Activated CD4-positive, alpha-beta T cell treated with anti-CD3 and anti-CD28 coated beads for 48 hours (primary cell): ENCODE results near the gene CNIH3.

ENCODE experiments used
- DNase-seq: peaks from one replicate; pipeline ENCODE4 v3.0.0-alpha.2; 2020

CNIH3 gene

DNA sequence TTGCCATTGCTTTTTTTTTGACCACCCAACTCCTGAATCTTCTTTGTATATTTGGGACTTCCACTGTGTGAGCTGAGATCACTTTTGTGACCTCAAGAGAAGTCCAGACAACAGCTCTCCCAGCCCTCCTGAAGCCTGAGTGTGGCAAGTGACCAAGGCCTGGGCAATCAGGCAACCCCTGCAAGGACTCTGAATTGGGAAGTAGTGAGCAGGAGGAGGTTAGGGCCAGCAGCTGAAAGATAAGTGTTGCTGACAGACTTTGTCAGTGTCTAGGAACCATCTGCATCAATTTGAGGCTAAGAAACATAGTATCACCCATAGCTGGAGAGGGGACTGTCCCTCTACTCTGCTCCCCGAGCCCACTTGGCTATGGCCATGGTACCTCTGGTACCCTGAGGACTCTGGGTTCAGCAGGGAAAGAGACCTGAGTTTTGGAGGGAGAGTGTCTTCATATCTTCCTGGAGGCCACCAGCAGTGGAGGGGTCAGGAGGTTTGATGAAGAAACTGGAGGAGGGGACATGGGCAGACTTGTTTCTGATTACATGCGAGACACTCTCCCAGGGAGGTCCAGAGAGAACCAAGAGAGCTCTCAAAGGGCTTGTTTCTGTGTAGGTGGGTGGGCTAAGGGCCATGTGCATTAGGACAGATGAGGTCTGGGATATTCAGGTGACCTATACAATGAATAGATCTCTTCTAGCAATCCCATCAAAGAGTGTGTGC lies 166.3 kb downstream of the CNIH3 start:
- no peak for DNase-seq

DNA sequence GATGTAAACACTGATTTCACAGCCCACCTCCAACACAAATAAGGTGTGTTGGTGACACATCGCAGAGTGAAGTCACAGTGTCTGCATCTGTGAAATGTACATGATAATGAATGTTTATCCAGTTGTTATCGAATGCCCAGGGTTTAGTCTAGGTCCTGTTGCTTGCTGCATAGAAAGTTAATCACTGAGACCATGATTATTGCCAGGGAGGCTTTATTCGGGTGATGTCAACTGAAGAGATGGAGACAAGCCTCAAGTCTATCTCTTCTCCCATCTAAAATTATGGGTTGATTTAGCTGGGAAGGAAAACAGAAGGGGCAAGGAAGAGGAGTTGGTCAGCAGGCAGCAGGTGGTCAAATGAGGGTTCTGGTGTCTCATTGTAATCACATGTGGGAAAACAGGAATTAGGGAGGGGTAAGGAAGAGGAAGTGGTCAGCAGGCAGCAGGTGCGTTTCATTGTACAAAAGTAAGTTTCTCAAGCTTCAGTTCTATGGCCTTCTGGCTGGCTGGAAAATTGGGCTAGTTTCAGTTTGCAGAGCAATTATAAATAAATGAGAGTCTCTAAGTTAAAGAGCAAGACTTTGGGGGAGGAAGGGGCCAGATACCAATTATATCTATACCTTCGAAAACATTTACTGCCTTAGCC lies 167.0 kb downstream of the CNIH3 start:
- DNase-seq = no peak

DNA sequence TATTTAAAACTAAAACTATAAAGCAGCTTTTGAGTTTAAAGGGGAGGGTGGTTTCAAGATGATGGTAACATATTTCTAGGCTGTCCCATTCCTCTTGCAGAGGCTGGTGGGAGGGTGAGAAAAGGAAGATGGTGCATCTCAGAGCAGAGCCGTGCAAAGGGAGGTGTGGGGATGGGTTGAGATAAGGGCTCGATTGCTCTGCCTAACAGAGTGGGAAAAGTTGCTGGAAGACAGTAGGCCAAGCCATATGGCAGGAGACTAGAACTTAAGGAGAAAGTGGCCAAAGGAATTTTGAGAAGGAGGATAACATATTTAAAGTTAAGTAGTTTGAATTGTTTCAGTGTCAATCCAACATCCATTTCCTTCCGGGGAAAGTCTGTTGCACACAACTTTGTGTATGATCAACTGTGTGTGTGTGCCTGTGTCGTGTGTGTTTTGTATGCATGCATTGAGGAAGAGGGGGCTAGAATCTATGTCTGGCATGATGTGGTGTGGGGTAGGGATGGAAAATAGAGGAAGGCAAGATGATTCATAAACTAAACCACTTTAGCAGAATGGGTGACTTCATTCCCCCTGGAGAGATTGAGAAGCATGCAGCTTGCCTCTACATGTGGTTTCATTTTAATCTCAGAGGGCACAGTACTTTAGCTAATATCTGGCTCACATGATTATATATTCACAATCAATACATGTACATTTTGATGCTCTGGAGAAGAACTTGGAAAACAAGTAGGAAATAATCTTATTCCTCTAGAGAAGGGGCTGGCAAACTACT lies 168.3 kb downstream of the CNIH3 start:
- no peak for DNase-seq

DNA sequence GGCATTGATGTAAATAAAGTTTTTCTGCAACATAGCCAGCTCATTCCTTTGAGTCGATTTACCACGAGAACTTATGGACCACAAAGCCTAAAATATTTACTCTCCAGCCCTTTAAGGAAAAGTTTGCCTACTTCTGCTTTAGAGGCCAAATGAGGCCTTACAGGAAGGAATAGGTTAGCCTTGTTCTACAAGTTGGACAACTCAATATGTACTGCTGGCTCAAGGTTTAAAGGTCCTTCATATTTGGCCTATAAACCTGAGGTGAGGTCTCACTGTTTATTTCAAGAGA lies 168.9 kb downstream of the CNIH3 start:
- no peak for DNase-seq

DNA sequence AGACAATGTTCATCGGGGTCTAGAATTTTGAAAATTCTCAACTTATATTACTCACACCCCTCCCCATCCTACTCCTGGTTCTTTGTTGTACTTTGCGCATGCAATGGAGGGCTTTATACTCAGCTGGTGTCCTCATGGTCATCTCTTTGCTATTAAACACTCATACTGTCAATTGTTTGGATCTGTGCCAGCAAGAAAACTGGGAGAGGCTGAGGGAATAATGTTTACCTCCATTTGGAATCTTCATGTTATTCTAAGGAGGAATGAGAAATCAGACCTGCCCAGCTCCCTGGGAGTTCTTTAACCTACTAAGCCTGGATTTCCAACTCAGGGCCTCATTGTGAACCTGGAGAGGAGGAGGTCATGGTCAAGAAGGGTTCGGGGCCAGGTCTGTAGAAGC lies 169.5 kb downstream of the CNIH3 start:
- DNase-seq = no peak

DNA sequence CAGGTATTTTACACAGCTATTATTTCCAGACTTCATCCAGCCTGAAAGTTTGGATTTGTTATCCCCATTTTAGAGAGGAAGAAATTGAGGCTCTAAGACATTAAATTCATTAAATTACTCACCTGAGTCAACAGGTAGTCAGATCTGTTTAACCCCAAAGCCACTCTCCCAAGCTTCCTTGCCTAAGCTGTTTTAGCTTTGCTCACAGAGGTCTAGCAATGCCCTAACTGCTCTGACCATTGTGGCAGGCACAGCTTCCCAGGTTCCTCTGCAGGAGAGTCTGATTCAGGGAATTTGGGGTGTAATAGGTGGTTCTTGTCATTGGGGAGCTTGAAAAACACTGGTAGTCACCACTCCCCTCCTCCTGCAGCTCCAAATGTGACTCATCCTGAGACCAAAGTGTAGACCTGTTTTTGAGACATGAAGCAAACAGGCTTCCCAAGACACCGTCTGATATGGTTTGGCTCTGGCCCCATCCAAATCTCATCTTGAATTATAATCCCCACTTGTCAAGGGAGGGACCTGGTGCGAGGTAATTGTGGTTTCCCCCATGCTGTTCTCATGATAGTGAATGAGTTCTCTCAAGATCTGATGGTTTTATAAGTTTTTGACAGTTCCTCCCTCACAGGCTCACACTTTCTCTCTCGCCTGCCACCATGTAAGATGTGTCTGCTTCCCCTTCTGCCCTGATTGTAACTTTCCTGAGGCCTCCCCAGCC lies 170.6 kb downstream of the CNIH3 start:
- DNase-seq = no peak

DNA sequence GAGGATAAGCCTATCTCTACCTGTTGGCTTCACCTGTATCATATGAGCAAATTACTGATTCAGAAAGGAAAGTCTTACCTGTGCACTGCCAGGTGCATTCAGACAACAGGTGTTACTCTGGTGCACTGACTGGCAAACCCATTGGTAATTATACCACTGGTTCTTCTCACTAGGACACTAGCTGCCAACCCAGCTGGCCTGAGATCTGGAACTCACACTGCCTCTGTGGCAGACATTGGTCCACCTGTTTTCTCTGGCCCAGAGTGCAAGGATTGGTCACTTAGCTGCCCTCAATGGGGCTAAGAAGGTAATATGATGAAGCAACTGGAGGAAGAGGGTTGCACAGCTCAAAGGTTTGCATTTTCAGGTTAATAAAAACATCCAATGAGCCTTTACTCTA lies 173.2 kb downstream of the CNIH3 start:
- no peak for DNase-seq
